OCI-LY3 (cell line): ENCODE data around the gene ESYT2.

Source experiments
- H2AFZ ChIP-seq: fragments of 200-600, 300-600 bp; shearing (Covaris generic); 2 replicates; pipeline ENCODE4 v1.6.0; 2014; ENCODE audit warnings: antibody characterized with exemption, low read depth, low read length
- H3K27ac ChIP-seq: fragments of 200-600, 300-600 bp; sonication (generic); 2 replicates; pipeline ENCODE4 v1.5.1; 2014; ENCODE audit warnings: mild to moderate bottlenecking, low read length, moderate library complexity, mixed read lengths
- H3K27me3 ChIP-seq: fragments of 200-600, 300-600 bp; sonication (generic); 2 replicates; pipeline ENCODE4 v1.6.1; 2014; ENCODE audit warnings: low read depth, low read length, mixed read lengths
- H3K36me3 ChIP-seq: fragments of 200-600, 300-600 bp; sonication (generic); replicated peaks from 2 replicates; pipeline ENCODE3; 2014; ENCODE audit warnings: low read depth, low read length, mixed read lengths
- H3K4me1 ChIP-seq: fragments of 300-600, 200-600 bp; sonication (generic); 2 replicates; pipeline ENCODE4 v1.6.1; 2014; ENCODE audit warnings: low read length, mixed read lengths
- H3K4me2 ChIP-seq: fragments of 200-600, 300-600 bp; sonication (generic); 2 replicates; pipeline ENCODE4 v1.6.1; 2014; ENCODE audit warnings: low read length, mixed read lengths
- H3K4me3 ChIP-seq: fragments of 300-600, 200-600 bp; sonication (generic); 2 replicates; pipeline ENCODE4 v1.5.1; 2014; ENCODE audit warnings: antibody characterized with exemption, mild to moderate bottlenecking, low read length, moderate library complexity
- H3K79me2 ChIP-seq: fragments of 300-600, 200-600 bp; shearing (Covaris generic); 2 replicates; pipeline ENCODE4 v1.6.1; 2014; ENCODE audit warnings: mild to moderate bottlenecking, low read length, mixed read lengths
- H3K9ac ChIP-seq: fragments of 300-600, 200-600 bp; shearing (Covaris generic); 2 replicates; pipeline ENCODE4 v1.6.0; 2014; ENCODE audit warnings: mild to moderate bottlenecking, low read length, moderate library complexity
- H3K9me3 ChIP-seq: fragments of 200-600, 300-600 bp; shearing (Covaris generic); 2 replicates; pipeline ENCODE4 v1.6.1; 2014; ENCODE audit warnings: low read length, mixed read lengths; ENCODE audit not compliant: insufficient read depth
- H4K20me1 ChIP-seq: fragments of 200-600, 300-600 bp; sonication (generic); 2 replicates; pipeline ENCODE4 v1.6.1; 2016; ENCODE audit warnings: low read length, mixed read lengths; ENCODE audit not compliant: insufficient read depth
- CTCF ChIP-seq: fragments of 200-600, 300-600 bp; sonication (generic); IDR thresholded peaks from 2 replicates; pipeline ENCODE4 v1.5.1; 2014; ENCODE audit warnings: antibody characterized with exemption, low read length, low read depth
- EZH2phosphoT487 ChIP-seq: fragments of 200-600 bp; shearing (Covaris generic); IDR thresholded peaks from 2 replicates; pipeline ENCODE4 v1.6.1; 2018; ENCODE audit warnings: antibody characterized with exemption, mixed run types, low read depth

Gene ESYT2

GRCh38 chr7:158868764-158869410 is 39.6 kb upstream of the ESYT2 start:
- Histone ChIP-seq H2AFZ (no peak overlapping the region), H3K79me2 (peaks cover 10% of the 10 kb centered on the region), H3K27me3 (no peaks in the 10 kb centered on the region), H3K27ac (no peak overlapping the region), H3K9me3 (no peaks in the 10 kb centered on the region), H3K4me2 (no peak overlapping the region), H3K4me3 (no peak overlapping the region), H3K36me3 (peaks cover 3% of the 10 kb centered on the region), H4K20me1 (no peaks in the 10 kb centered on the region), H3K4me1 (peaks cover 8% of the 10 kb centered on the region; the same call in 1 of the 2 replicates), H3K9ac (no peak overlapping the region)
- TF ChIP-seq CTCF, result no peak
- TF ChIP-seq EZH2phosphoT487, result no peak

- Histone ChIP-seq H3K27me3 (no peaks in the 10 kb centered on the region), H2AFZ (no peak overlapping the region), H3K4me3 (no peak overlapping the region), H3K27ac (no peak overlapping the region), H3K4me2 (no peak overlapping the region), H3K4me1 (peaks cover 8% of the 10 kb centered on the region; the same call in 1 of the 2 replicates), H3K9me3 (no peaks in the 10 kb centered on the region), H4K20me1 (no peaks in the 10 kb centered on the region), H3K36me3 (peaks cover 3% of the 10 kb centered on the region), H3K9ac (no peak overlapping the region), H3K79me2 (peaks cover 10% of the 10 kb centered on the region)
- TF ChIP-seq CTCF (no peak), EZH2phosphoT487 (no peak)
These were observed 38.1 kb upstream of the ESYT2 start for GRCh38 chr7:158867214-158867984.

GRCh38 chr7:158865977-158866376 is 36.7 kb upstream of the ESYT2 start:
- Histone ChIP-seq H3K36me3 (peaks cover 3% of the 10 kb centered on the region), H3K79me2 (peaks cover 10% of the 10 kb centered on the region), H3K9ac (no peak overlapping the region), H3K4me1 (peaks cover 10% of the 10 kb centered on the region; the same call in 1 of the 2 replicates), H3K27me3 (no peaks in the 10 kb centered on the region), H4K20me1 (no peaks in the 10 kb centered on the region), H3K27ac (no peak overlapping the region), H3K9me3 (no peaks in the 10 kb centered on the region), H3K4me3 (no peak overlapping the region), H3K4me2 (no peak overlapping the region), H2AFZ (no peak overlapping the region)
- no peak for TF ChIP-seq EZH2phosphoT487
- no peak for TF ChIP-seq CTCF

GRCh38 chr7:158865462-158865922 is 36.2 kb upstream of the ESYT2 start:
- H3K4me2 ChIP-seq, result no peak overlapping the region
- no peak overlapping the region for H2AFZ ChIP-seq
- peaks cover 10% of the 10 kb centered on the region; the same call in 1 of the 2 replicates for H3K4me1 ChIP-seq
- no peaks in the 10 kb centered on the region for H4K20me1 ChIP-seq
- TF ChIP-seq EZH2phosphoT487, result no peak
- TF ChIP-seq CTCF, result no peak
- H3K4me3 ChIP-seq, result no peak overlapping the region
- H3K36me3 ChIP-seq, result peaks cover 3% of the 10 kb centered on the region
- H3K79me2 ChIP-seq, result peaks cover 10% of the 10 kb centered on the region
- H3K9ac ChIP-seq, result no peak overlapping the region
- H3K9me3 ChIP-seq, result no peaks in the 10 kb centered on the region
- H3K27ac ChIP-seq, result no peak overlapping the region
- H3K27me3 ChIP-seq, result no peaks in the 10 kb centered on the region
